Pancreas (tissue), 10 donors: Measurements from ENCODE around the gene LATS1. TPM values are rescaled to one million over a fixed set of nuclear protein-coding genes. Genes with fewer than 3 reads are reported as not detected.
A peak's percentile ranks its signal among the peaks of the same experiment; 100 is the strongest.

ENCODE experiments used
- ATAC-seq, 4 donors: fragments of 200-7000 bp; cut with Tn5 transposase; one replicate each; pipeline versions ENCODE4 v1.8.0 to v1.9.1; 2020; ENCODE audit warnings: mild to moderate bottlenecking in 4 of 4, moderate library complexity in 4 of 4
- DNase-seq, 6 donors: peaks; one replicate each; pipeline ENCODE4 v3.0.0-alpha.2; 2020
- FAIRE-seq: peaks from 2 replicates; lab custom pipeline; 2012; peaks lifted over from hg19 to GRCh38; lab: Jason Lieb, UNC
- H3K27ac ChIP-seq, 4 donors: fragments of 200-600 bp; sonication (generic); 1 replicate in 3 of 4; 2 replicates in 1 of 4; pipeline versions ENCODE4 v1.5.0 to v1.8.0; 2020
- H3K27me3 ChIP-seq, 4 donors: fragments of 200-600 bp; one replicate each; pipeline ENCODE4 v1.8.0; 2021
- H3K36me3 ChIP-seq, 3 donors: fragments of 200-600 bp; sonication (generic) in 1 of 3; one replicate each; pipeline versions ENCODE4 v1.5.0 to v1.8.0; 2020 to 2021
- H3K4me1 ChIP-seq, 3 donors: fragments of 200-600 bp; one replicate each; pipeline ENCODE4 v1.8.0; 2021
- H3K4me3 ChIP-seq, 4 donors: fragments of 200-600 bp; sonication (generic) in 2 of 4; one replicate each; pipeline versions ENCODE4 v1.5.0 to v1.8.0; 2020 to 2021
- H3K9me3 ChIP-seq, 4 donors: fragments of 200-600 bp; one replicate each; pipeline ENCODE4 v1.8.0; 2021
- WGBS, 2 donors: extraction: QIAGEN DNeasy Blood & Tissue Kit; methylation state at CpG; one replicate each; pipeline ENCODE4 v1.1.7; 2013; 5-methylcytosine and 5-hydroxymethylcytosine counted together
- intact Hi-C, 3 donors: fragments of 100-400 bp; cut with DNase I; formaldehyde crosslinking; loops; one replicate each; pipeline versions ENCODE4 v1.11.1 to v1.14.2; 2022
- polyA plus RNA-seq, 2 donors: library from polyadenylated mRNA; stranded (reverse); fragments of 200-250 nt; gene quantifications; one replicate each; pipeline ENCODE4 v1.2.3, GENCODE V29; 2013
- total RNA-seq, 6 donors: library from RNA; stranded (reverse); fragmentation: NEBNext Ultra II Directional in 4 of 6; extraction: Animal tissue kit (Norgen Biotek cat#: 25700) in 4 of 6; gene quantifications; one replicate each; pipeline versions ENCODE4 v1.2.1 to v1.2.4, GENCODE V29; 2021 to 2023
- TF ChIP-seq, protein P1 (sequence below), 4 donors: fragments of 200-600 bp; sonication (generic) in 3 of 4; IDR thresholded peaks; one replicate each; pipeline versions ENCODE4 v1.5.0 to v1.8.0; 2021; ENCODE audit warnings: antibody characterized with exemption in 4 of 4
- donor health status: healthy with polysubstance abuse.
- donor health status: DM: no; HTN: no; CAD: no; lungs with moderate emphysema.
- donor health status: DM: no; HTN: no; CAD: no.
- donor health status: control.
- donor health status: control.
- donor health status: Bipolar disorder and iron deficiency.
- donor health status: DM: yes; HTN: yes; CAD: no.
- donor health status: DM: no; HTN: no; CAD: no.
- donor health status: DM: no; HTN: no; CAD: no.
- donor health status: DM: yes; HTN: yes; CAD: no.

The LATS1 gene
- total and polyA plus RNA-seq, 8 donors = 5.2 to 17.4 (median 8.9) TPM

DNA sequence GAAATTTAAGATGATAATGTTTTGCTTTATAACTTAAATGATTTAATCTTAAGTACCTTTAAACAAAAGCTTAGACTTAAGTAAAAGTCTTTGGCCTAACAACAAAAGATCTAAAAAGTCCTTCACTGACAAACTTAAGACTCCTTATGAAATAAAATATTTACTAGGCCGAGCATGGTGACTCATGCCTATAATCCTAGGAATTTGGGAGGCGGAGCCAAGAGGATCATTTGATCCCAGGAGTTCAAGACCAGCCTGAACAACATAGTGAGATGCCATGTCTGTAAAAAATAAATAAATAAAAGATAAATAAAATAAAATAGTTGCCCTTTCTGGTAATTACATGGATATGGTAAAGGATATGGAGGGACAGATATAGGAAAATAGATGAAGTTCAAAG lies 81.8 kb downstream of the LATS1 start:
- no peaks in the 10 kb centered on the region for H3K36me3 ChIP-seq
- H3K27ac ChIP-seq = no peak overlapping the region
- FAIRE-seq (no peak), ATAC-seq (no peak), DNase-seq (no peak)
- no peaks in the 10 kb centered on the region for H3K27me3 ChIP-seq
- WGBS, 2 donors = 68 to 74% methylated on average over 2 of the region's 2 CpGs
- H3K4me3 ChIP-seq = no peak overlapping the region
- H3K9me3 ChIP-seq = no peaks in the 10 kb centered on the region
- TF ChIP-seq, protein P1, sequence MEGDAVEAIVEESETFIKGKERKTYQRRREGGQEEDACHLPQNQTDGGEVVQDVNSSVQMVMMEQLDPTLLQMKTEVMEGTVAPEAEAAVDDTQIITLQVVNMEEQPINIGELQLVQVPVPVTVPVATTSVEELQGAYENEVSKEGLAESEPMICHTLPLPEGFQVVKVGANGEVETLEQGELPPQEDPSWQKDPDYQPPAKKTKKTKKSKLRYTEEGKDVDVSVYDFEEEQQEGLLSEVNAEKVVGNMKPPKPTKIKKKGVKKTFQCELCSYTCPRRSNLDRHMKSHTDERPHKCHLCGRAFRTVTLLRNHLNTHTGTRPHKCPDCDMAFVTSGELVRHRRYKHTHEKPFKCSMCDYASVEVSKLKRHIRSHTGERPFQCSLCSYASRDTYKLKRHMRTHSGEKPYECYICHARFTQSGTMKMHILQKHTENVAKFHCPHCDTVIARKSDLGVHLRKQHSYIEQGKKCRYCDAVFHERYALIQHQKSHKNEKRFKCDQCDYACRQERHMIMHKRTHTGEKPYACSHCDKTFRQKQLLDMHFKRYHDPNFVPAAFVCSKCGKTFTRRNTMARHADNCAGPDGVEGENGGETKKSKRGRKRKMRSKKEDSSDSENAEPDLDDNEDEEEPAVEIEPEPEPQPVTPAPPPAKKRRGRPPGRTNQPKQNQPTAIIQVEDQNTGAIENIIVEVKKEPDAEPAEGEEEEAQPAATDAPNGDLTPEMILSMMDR (IDR thresholded peaks at IDR 0.05) = no peak
- no peaks in the 10 kb centered on the region for H3K4me1 ChIP-seq
- intact Hi-C loops = no loop called here

DNA sequence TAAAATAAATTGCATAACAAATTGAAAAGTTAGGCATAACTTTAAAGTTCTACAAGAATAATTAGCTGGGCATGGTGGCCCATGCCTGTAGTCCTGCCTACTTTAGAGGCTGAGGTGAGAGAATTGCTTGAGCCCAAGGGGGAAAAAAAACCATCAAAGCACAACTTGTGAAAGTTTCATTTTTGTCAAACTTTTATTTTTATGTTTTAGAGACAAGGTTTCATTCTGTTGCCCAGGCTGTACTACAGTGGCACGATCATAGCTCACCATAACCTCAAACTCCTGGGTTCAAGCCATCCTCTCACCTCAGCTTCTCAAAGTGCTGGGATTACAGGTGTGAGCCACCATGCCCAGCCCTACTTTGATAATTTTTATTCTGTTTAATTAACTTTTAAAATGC lies 83.6 kb downstream of the LATS1 start:
- no peak for FAIRE-seq
- TF ChIP-seq, protein P1 (IDR thresholded peaks at IDR 0.05) = no peak

DNA sequence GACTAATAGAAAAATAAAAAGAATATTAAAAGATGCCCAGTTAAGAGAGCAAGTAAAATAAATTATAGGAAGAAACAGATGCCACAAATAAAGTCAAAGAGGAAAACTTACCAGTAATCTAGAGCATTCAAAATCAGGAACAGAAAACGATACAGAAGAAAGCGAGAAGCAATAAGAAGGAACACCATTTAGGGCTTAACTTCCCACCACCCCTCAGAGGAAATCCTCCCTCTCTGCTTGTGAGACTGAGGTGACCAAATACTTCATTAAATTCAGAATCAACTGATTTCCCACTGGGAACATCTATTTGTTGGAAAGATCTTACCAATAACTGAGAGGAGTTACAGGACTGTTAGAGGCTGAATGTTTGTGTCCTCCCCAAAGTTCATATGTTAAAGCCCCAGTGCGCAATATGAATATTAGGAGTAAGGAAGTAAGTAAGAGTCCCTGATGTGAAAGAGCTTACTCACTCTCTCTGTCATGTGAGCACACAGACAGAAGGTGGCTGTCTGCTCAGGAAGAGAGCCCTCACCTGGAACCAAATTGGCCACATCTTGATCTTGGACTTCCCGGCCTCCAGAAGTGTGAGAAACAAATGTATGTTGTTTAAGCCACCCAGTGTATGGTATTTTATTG lies 88.9 kb downstream of the LATS1 start:
- no peaks in the 10 kb centered on the region for H3K4me1 ChIP-seq
- no peak for FAIRE-seq
- no peaks in the 10 kb centered on the region for H3K27me3 ChIP-seq
- no peak for ATAC-seq
- H3K9me3 ChIP-seq = no peaks in the 10 kb centered on the region
- H3K27ac ChIP-seq = no peak overlapping the region
- H3K36me3 ChIP-seq = peaks cover 0 to 5% (median 0%) of the 10 kb centered on the region in 3 donors
- DNase-seq = no peak
- intact Hi-C loops = no loop called here
- TF ChIP-seq, protein P1 (IDR thresholded peaks at IDR 0.05) = no peak
- no peak overlapping the region for H3K4me3 ChIP-seq
- 91 to 96% methylated on average over 4 of the region's 4 CpGs for WGBS, 2 donors

More for the DNA sequence above, 83.6 kb downstream of the LATS1 start:
- 97 to 100% methylated on average over 1 of the region's 1 CpG for WGBS, 2 donors
- H3K4me1 ChIP-seq = no peaks in the 10 kb centered on the region
- no peaks in the 10 kb centered on the region for H3K27me3 ChIP-seq
- no peak for DNase-seq
- no peak for ATAC-seq
- no peak overlapping the region for H3K4me3 ChIP-seq
- H3K9me3 ChIP-seq = no peaks in the 10 kb centered on the region
- no peak overlapping the region for H3K27ac ChIP-seq
- no peaks in the 10 kb centered on the region for H3K36me3 ChIP-seq
- intact Hi-C loops = no loop called here

DNA sequence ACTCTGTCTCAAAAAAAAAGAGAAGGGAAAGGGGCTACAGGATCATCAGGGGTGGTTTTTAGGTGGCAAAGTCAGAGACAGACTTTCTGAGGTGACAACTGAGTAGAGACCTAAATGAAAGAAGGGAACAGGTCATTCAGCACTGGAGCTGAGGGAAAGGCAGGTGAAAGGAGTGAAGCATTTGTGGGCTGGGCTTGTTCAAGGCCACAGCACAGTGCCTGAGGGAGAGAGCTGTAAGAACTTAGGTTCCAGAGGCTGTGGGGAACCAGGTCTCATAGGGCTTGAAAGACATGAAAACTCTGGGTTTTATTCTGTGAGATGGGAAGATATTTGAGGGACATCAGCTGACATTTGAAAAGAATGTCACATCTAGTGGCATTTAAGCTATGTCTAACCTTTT lies 90.2 kb downstream of the LATS1 start:
- FAIRE-seq = no peak
- H3K36me3 ChIP-seq = peaks cover 0 to 5% (median 0%) of the 10 kb centered on the region in 3 donors
- intact Hi-C loops = no loop called here

DNA sequence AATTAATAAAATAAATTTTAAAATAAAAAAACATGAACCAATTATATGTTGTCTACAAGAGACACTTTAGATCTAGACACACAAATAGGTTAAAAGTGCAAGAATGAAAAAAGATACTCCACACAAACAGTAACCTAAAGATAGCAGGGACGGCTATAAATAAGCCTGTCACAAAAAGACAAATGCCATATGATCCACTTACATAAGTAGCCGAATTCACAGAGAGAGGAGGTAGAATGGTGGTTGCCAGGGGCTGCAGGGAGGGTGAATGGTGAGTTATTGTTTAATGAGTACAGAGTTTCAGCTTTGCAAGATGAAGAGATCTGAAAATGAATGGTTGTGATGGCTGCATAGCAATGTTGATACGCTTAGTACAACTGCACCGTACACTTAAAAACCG lies 102.1 kb downstream of the LATS1 start:
- no peaks in the 10 kb centered on the region for H3K36me3 ChIP-seq
- DNase-seq = no peak
- no peaks in the 10 kb centered on the region for H3K9me3 ChIP-seq
- 68 to 74% methylated on average over 5 of the region's 5 CpGs for WGBS, 2 donors
- H3K27me3 ChIP-seq = no peaks in the 10 kb centered on the region
- H3K27ac ChIP-seq = no peak overlapping the region
- TF ChIP-seq, protein P1 (IDR thresholded peaks at IDR 0.05) = no peak
- no peak overlapping the region for H3K4me3 ChIP-seq
- ATAC-seq = no peak
- FAIRE-seq = no peak
- H3K4me1 ChIP-seq = no peaks in the 10 kb centered on the region
- intact Hi-C loops = no loop called here

More for the DNA sequence above, 90.2 kb downstream of the LATS1 start:
- ATAC-seq (peak in 2 of 4 donors; percentile 53 to 60), DNase-seq (no peak)
- TF ChIP-seq, protein P1 (IDR thresholded peaks at IDR 0.05) = no peak
- no peaks in the 10 kb centered on the region for H3K4me1 ChIP-seq
- no peak overlapping the region for H3K27ac ChIP-seq
- H3K27me3 ChIP-seq = no peaks in the 10 kb centered on the region
- no peaks in the 10 kb centered on the region for H3K9me3 ChIP-seq
- H3K4me3 ChIP-seq = no peak overlapping the region
